ENCODE measurements around the gene SSH2. TPM values are rescaled to one million over a fixed set of nuclear protein-coding genes. Genes with fewer than 3 reads are reported as not detected.

Gene SSH2
- total and polyA plus RNA-seq, 2 of the 13 experiments (the other 11 are each of a cell fraction or from before 2014, with no cell fraction given) = 6.0 to 6.4 TPM

- TF ChIP-seq AFF4 (CRISPR knock-in tag; IDR thresholded peaks at IDR 0.05) (no peak), HNRNPH1 (optimal IDR thresholded peaks at IDR 0.05; ENCODE audit: low read depth, low read length) (no peak), ZFP41 (CRISPR knock-in tag; IDR thresholded peaks at IDR 0.05; ENCODE audit: borderline replicate concordance) (no peak), NFYB (CRISPR knock-in tag; IDR thresholded peaks at IDR 0.05) (no peak), ZNF224 (CRISPR knock-in tag; IDR thresholded peaks at IDR 0.05) (peak; percentile 75; the same call in 1 of the 2 replicates), POLR2AphosphoS2 (IDR thresholded peaks at IDR 0.05; ENCODE audit: low read depth, low read length) (no peak), MAF1 (CRISPR knock-in tag; IDR thresholded peaks at IDR 0.05; ENCODE audit: borderline replicate concordance) (no peak), REL (CRISPR knock-in tag; conservative IDR thresholded peaks at IDR 0.05) (0 out of 2 replicates have a peak, but pooled peaks have one; percentile 67), ZNF101 (CRISPR knock-in tag; IDR thresholded peaks at IDR 0.05; ENCODE audit: borderline replicate concordance, low read depth) (no peak), GFI1 (CRISPR knock-in tag; IDR thresholded peaks at IDR 0.05; ENCODE audit: borderline replicate concordance) (peak; percentile 76; the same call in 1 of the 2 replicates), U2AF1 (optimal IDR thresholded peaks at IDR 0.05; ENCODE audit: low read depth, low read length) (no peak), ZNF747 (CRISPR knock-in tag; IDR thresholded peaks at IDR 0.05; ENCODE audit: borderline replicate concordance) (no peak), SAP130 (CRISPR knock-in tag; IDR thresholded peaks at IDR 0.05; ENCODE audit: low read depth) (0 out of 2 replicates have a peak, but pooled peaks have one; percentile 9), DZIP1 (CRISPR knock-in tag; IDR thresholded peaks at IDR 0.05) (0 out of 2 replicates have a peak, but pooled peaks have one; percentile 65), TFAP4 (IDR thresholded peaks at IDR 0.05; ENCODE audit: borderline replicate concordance, low read depth) (peak; percentile 40; the same call in 1 of the 2 replicates), NAIF1 (CRISPR knock-in tag; IDR thresholded peaks at IDR 0.05; ENCODE audit: borderline replicate concordance) (no peak), SALL2 (CRISPR knock-in tag; IDR thresholded peaks at IDR 0.05) (peak; percentile 29; the same call in 1 of the 2 replicates), ZNF530 (CRISPR knock-in tag; IDR thresholded peaks at IDR 0.05; ENCODE audit: low read depth) (no peak), ZNF18 (CRISPR knock-in tag; IDR thresholded peaks at IDR 0.05; ENCODE audit: insufficient replicate concordance) (no peak)
Observed at GRCh38 chr17:29590411-29591145, 339.4 kb downstream of the SSH2 start (continued).

Measured in HepG2 (cell line).